NCI-H460 (cell line): ENCODE results near the gene SCAND1. TPM values are rescaled to one million over a fixed set of nuclear protein-coding genes. Genes with fewer than 3 reads are reported as not detected.
"Not testable (repeated sequence)": the region's sequence is repeated elsewhere in the genome, so short reads cannot be mapped to it uniquely, and the experiment has no call there.

Experiments used
- DNase-seq: peaks from one replicate; pipeline ENCODE4 v3.0.0-alpha.2; 2016; ENCODE audit warnings: low read depth; ENCODE audit errors: extremely low read depth
- polyA plus RNA-seq: library from polyadenylated mRNA; depleted of rRNA; stranded (reverse); fragments of >200 nt; gene quantifications from 2 replicates; pipeline ENCODE4 v1.2.3, GENCODE V29; 2014; cell fraction: nucleus; rRNA removed
- total RNA-seq: library from RNA; depleted of rRNA; stranded (reverse); fragments of >200 nt; shearing (Covaris generic); gene quantifications from 2 replicates; pipeline ENCODE4 v1.2.3, GENCODE V29; 2014; rRNA removed

Gene SCAND1
- 35.0 and 52.8 TPM in 2 replicates for total RNA-seq
- polyA plus RNA-seq: 102 and 111 TPM in 2 replicates

- DNase-seq: peak; percentile 98
Observed at GRCh38 chr20:35954200-35954906, at the start of gene SCAND1. SCAND1 (minus strand) TSS chr20:35954502; CDS start chr20:35954284, 218 bp downstream.

GRCh38 chr20:36004045-36004444 lies 49.7 kb upstream of the SCAND1 start:
- DNase-seq: no peak

GRCh38 chr20:36002855-36003254 lies 48.6 kb upstream of the SCAND1 start:
- DNase-seq: no peak

GRCh38 chr20:36001331-36001730 lies 47.0 kb upstream of the SCAND1 start:
- DNase-seq: not testable (repeated sequence)

GRCh38 chr20:35996492-35996891 lies 42.2 kb upstream of the SCAND1 start:
- not testable (repeated sequence) for DNase-seq

- peak; percentile 74 for DNase-seq
Observed at GRCh38 chr20:35994994-35995453, 40.7 kb upstream of the SCAND1 start.

- peak; percentile 63 for DNase-seq
Observed at GRCh38 chr20:35992713-35993335, 38.5 kb upstream of the SCAND1 start.

GRCh38 chr20:35991142-35991771 lies 37.0 kb upstream of the SCAND1 start:
- peak; percentile 24 for DNase-seq

- DNase-seq: no peak
Observed at GRCh38 chr20:35988910-35989463, 34.7 kb upstream of the SCAND1 start.

- DNase-seq: no peak
Observed at GRCh38 chr20:35985806-35986205, 31.5 kb upstream of the SCAND1 start.

GRCh38 chr20:35984382-35984781 lies 30.1 kb upstream of the SCAND1 start:
- DNase-seq: no peak

GRCh38 chr20:35981969-35982368 lies 27.7 kb upstream of the SCAND1 start:
- DNase-seq: no peak

GRCh38 chr20:35979544-35979943 lies 25.2 kb upstream of the SCAND1 start:
- no peak for DNase-seq

- DNase-seq: peak; percentile 51
Observed at GRCh38 chr20:35978041-35978513, 23.8 kb upstream of the SCAND1 start.

GRCh38 chr20:35975576-35976373 lies 21.5 kb upstream of the SCAND1 start:
- DNase-seq: no peak

- no peak for DNase-seq
Observed at GRCh38 chr20:35974256-35974655, 20.0 kb upstream of the SCAND1 start.

GRCh38 chr20:35972462-35972861 lies 18.2 kb upstream of the SCAND1 start:
- no peak for DNase-seq

GRCh38 chr20:35971981-35972380 lies 17.7 kb upstream of the SCAND1 start:
- DNase-seq: no peak

- no peak for DNase-seq
Observed at GRCh38 chr20:35968930-35969329, 14.6 kb upstream of the SCAND1 start.

- no peak for DNase-seq
Observed at GRCh38 chr20:35967979-35968640, 13.8 kb upstream of the SCAND1 start, which contains the start of gene CNBD2. CNBD2 (plus strand) TSS chr20:35968590; CDS start chr20:35968763, 173 bp downstream.
